Loucy (cell line): ENCODE data around the gene SERPINA12.

Experiments used
- CTCF ChIP-seq: fragments of 200-600 bp; sonication (generic); conservative IDR thresholded peaks from 2 replicates; pipeline ENCODE4 v1.5.1; 2014; ENCODE audit warnings: mild to moderate bottlenecking, antibody characterized with exemption, low read length
- EZH2phosphoT487 ChIP-seq: fragments of 200-600 bp; IDR thresholded peaks from 2 replicates; pipeline ENCODE4 v1.6.1; 2018; ENCODE audit warnings: antibody characterized with exemption, mild to moderate bottlenecking, moderate library complexity, borderline replicate concordance

GRCh38 chr14:94485944-94486841, 23.1 kb downstream of the SERPINA12 start:
- TF ChIP-seq CTCF (peak; percentile 97), EZH2phosphoT487 (no peak)
